K562 (cell line): ENCODE measurements around the gene ZDHHC14.

Source experiments
- CEBPB ChIP-seq: fragments of 450-650 bp; IDR thresholded peaks from 2 replicates; pipeline ENCODE4 v1.6.1; 2016; ENCODE audit warnings: missing genetic modification characterization, missing compliant biosample characterization
- CTCF ChIP-seq, 3 experiments: IDR thresholded peaks in 2 of 3; conservative IDR thresholded peaks in 1 of 3; 2 replicates each; pipeline ENCODE4 v1.5.1; 2011 to 2012; ENCODE audit warnings: low read length in 3 of 3, mild to moderate bottlenecking in 3 of 3, control low read depth in 2 of 3, improper control_type of control experiment in 1 of 3, inconsistent platforms in 1 of 3, low read depth in 1 of 3, mixed read lengths in 1 of 3, moderate library complexity in 1 of 3; ENCODE audit not compliant: insufficient read depth in 2 of 3
- ELK1 ChIP-seq: sonication (generic); formaldehyde crosslinking; IDR thresholded peaks from 2 replicates; pipeline ENCODE4 v1.8.1; 2022; ENCODE audit warnings: missing genetic modification reagents
- MEF2D ChIP-seq: conservative IDR thresholded peaks from 2 replicates; pipeline ENCODE4 v1.6.1; 2016; ENCODE audit warnings: low read depth, missing genetic modification characterization, missing compliant biosample characterization
- POLR2AphosphoS5 ChIP-seq: IDR thresholded peaks from 2 replicates; pipeline ENCODE4 v1.6.1; 2011; ENCODE audit warnings: mild to moderate bottlenecking, low read depth, low read length, moderate library complexity; ENCODE audit not compliant: control insufficient read depth, insufficient read depth
- SRSF7 ChIP-seq: fragments of 200-400 bp; formaldehyde crosslinking; optimal IDR thresholded peaks from 2 replicates; pipeline ENCODE3; 2017; ENCODE audit warnings: mild to moderate bottlenecking, low read depth, low read length
- U2AF1 ChIP-seq: fragments of 200-400 bp; formaldehyde crosslinking; optimal IDR thresholded peaks from 2 replicates; pipeline ENCODE3; 2017; ENCODE audit warnings: mild to moderate bottlenecking, low read depth, low read length, moderate library complexity

GRCh38 chr6:157556144-157556645, 175.2 kb downstream of the ZDHHC14 start:
- TF ChIP-seq POLR2AphosphoS5, result no peak
- TF ChIP-seq U2AF1, result no peak
- no peak for TF ChIP-seq MEF2D (tag)
- no peak for TF ChIP-seq SRSF7
- TF ChIP-seq CTCF (IDR thresholded peaks at IDR 0.05 in 2 of 3, conservative IDR thresholded peaks at IDR 0.05 in 1 of 3; ENCODE audit: insufficient read depth in 2 of 3, low read depth in 1 of 3, low read length in 3 of 3), result no peak
- no peak for TF ChIP-seq CEBPB
- no peak for TF ChIP-seq ELK1 (CRISPR knock-in tag)
